HG03521 (cell line): ENCODE data around the gene ACP4.
A peak's percentile ranks its signal among the peaks of the same experiment; 100 is the strongest.

Source experiments
- ATAC-seq: cut with Tn5 transposase; IDR thresholded peaks from one replicate; pipeline ENCODE4 v1.9.1; 2021; ENCODE audit warnings: mild to moderate bottlenecking, moderate library complexity; ENCODE audit not compliant: unreplicated experiment

ACP4 gene

GRCh38 chr19:50820549-50821247 lies 30.5 kb downstream of the ACP4 start:
- ATAC-seq, result no peak

- no peak for ATAC-seq
Observed at GRCh38 chr19:50821248-50821612, 31.0 kb downstream of the ACP4 start.

- ATAC-seq, result no peak
Observed at GRCh38 chr19:50821622-50822021, 31.4 kb downstream of the ACP4 start.

GRCh38 chr19:50822661-50823208 lies 32.5 kb downstream of the ACP4 start:
- no peak for ATAC-seq

GRCh38 chr19:50823389-50824042 lies 33.3 kb downstream of the ACP4 start, which contains the start of gene KLK1:
Gene KLK1, minus strand, starts transcription at chr19:50823787. Its CDS starts 39 bp downstream, at chr19:50823748.
- no peak for ATAC-seq

GRCh38 chr19:50826492-50827240 lies 36.5 kb downstream of the ACP4 start:
- ATAC-seq, result no peak

GRCh38 chr19:50827476-50827875 lies 37.3 kb downstream of the ACP4 start:
- ATAC-seq, result no peak

GRCh38 chr19:50829801-50830200 lies 39.6 kb downstream of the ACP4 start:
- no peak for ATAC-seq

- no peak for ATAC-seq
Observed at GRCh38 chr19:50830266-50831025, 40.2 kb downstream of the ACP4 start.

- no peak for ATAC-seq
Observed at GRCh38 chr19:50831026-50831396, 40.8 kb downstream of the ACP4 start.

GRCh38 chr19:50832666-50833065 lies 42.5 kb downstream of the ACP4 start:
- no peak for ATAC-seq

GRCh38 chr19:50833117-50833801 lies 43.0 kb downstream of the ACP4 start, which contains the start of gene KLK15:
Gene KLK15, minus strand, starts transcription at chr19:50833574. Its CDS starts 2,082 bp downstream, at chr19:50831492.
- ATAC-seq, result no peak

GRCh38 chr19:50833802-50834167 lies 43.6 kb downstream of the ACP4 start:
- no peak for ATAC-seq

- ATAC-seq, result no peak
Observed at GRCh38 chr19:50835103-50835784, 45.0 kb downstream of the ACP4 start.

- peak; percentile 62 for ATAC-seq
Observed at GRCh38 chr19:50835785-50836542, 45.7 kb downstream of the ACP4 start.

GRCh38 chr19:50836543-50837195 lies 46.5 kb downstream of the ACP4 start:
- ATAC-seq, result no peak

- ATAC-seq, result no peak
Observed at GRCh38 chr19:50837300-50837699, 47.1 kb downstream of the ACP4 start.

- no peak for ATAC-seq
Observed at GRCh38 chr19:50838239-50838638, 48.0 kb downstream of the ACP4 start.
